Caco-2 (cell line): Measurements from ENCODE around the gene PRKAR1B. TPM values are rescaled to one million over a fixed set of nuclear protein-coding genes. Genes with fewer than 3 reads are reported as not detected.

Experiments
- BruUV-seq: library from RNA; stranded (reverse); fragments of 400-500 nt; replicated peaks from 2 replicates; lab custom pipeline; 2021; lab: Mats Ljungman, UMichigan
- CTCF ChIA-PET: fragments of 300-600 bp; sonication (Branson Sonifier 250); formaldehyde crosslinking; loops from one replicate; lab custom pipeline; 2022; ENCODE audit warnings: antibody characterized with exemption; lab: Charles Lee
- POLR2A ChIA-PET: fragments of 300-600 bp; sonication (Branson Sonifier 250); formaldehyde crosslinking; loops from one replicate; lab custom pipeline; 2022; ENCODE audit warnings: antibody characterized with exemption; lab: Charles Lee
- DNase-seq, 2 experiments: peaks; one replicate each; pipeline versions ENCODE4 v3.0.0 to v3.0.0-alpha.2; 2020 to 2022
- H3K27me3 ChIP-seq: replicated peaks from 2 replicates; pipeline ENCODE4 v1.6.0; 2011; ENCODE audit warnings: low read length; ENCODE audit not compliant: control insufficient read depth, insufficient read depth
- H3K36me3 ChIP-seq: 2 replicates; pipeline ENCODE4 v1.5.1; 2011; ENCODE audit warnings: low read length; ENCODE audit not compliant: control insufficient read depth, insufficient read depth
- H3K4me1 ChIP-seq: fragments of 250-450 bp; sonication (Bioruptor Pico); 2 replicates; pipeline ENCODE4 v1.5.1; 2020; ENCODE audit warnings: mild to moderate bottlenecking
- H3K4me3 ChIP-seq: 2 replicates; pipeline ENCODE4 v1.5.1; 2011; ENCODE audit warnings: low read depth, mild to moderate bottlenecking, control low read depth, low read length
- H3K9me3 ChIP-seq: fragments of 250-450 bp; sonication (Bioruptor Pico); 2 replicates; pipeline ENCODE4 v1.5.1; 2020; ENCODE audit warnings: mild to moderate bottlenecking, moderate library complexity
- H3K27ac Mint-ChIP-seq: one replicate; pipeline ENCODE4 v1.8.0; 2022; ENCODE audit warnings: mixed read lengths; ENCODE audit not compliant: unreplicated experiment
- H3K27me3 Mint-ChIP-seq: one replicate; pipeline ENCODE4 v1.8.0; 2022; ENCODE audit warnings: mixed read lengths; ENCODE audit not compliant: insufficient read depth, unreplicated experiment
- H3K36me3 Mint-ChIP-seq: one replicate; pipeline ENCODE4 v1.8.0; 2022; ENCODE audit warnings: mild to moderate bottlenecking, mixed read lengths; ENCODE audit not compliant: insufficient read depth, unreplicated experiment
- H3K4me1 Mint-ChIP-seq: one replicate; pipeline ENCODE4 v1.8.0; 2022; ENCODE audit warnings: low read depth, mixed read lengths; ENCODE audit not compliant: unreplicated experiment
- H3K4me3 Mint-ChIP-seq: one replicate; pipeline ENCODE4 v1.8.0; 2022; ENCODE audit warnings: mild to moderate bottlenecking, moderate library complexity, mixed read lengths; ENCODE audit not compliant: unreplicated experiment
- H3K9me3 Mint-ChIP-seq: one replicate; pipeline ENCODE4 v1.8.0; 2022; ENCODE audit warnings: mixed read lengths; ENCODE audit not compliant: unreplicated experiment
- intact Hi-C: fragments of 100-400 bp; cut with micrococcal nuclease; formaldehyde crosslinking; loops from one replicate; pipeline ENCODE4 v1.10.0; 2022; ENCODE audit not compliant: unreplicated experiment
- total RNA-seq: library from RNA; stranded (reverse); gene quantifications from 2 replicates; pipeline ENCODE4 v1.2.3, GENCODE V29; 2022
- TF ChIP-seq, protein P1 (sequence below), 2 experiments: fragments of 200-600 bp in 1 of 2; IDR thresholded peaks; 1 replicate in 1 of 2; 2 replicates in 1 of 2; pipeline versions ENCODE4 v1.5.1 to v1.8.0; 2011 to 2022; ENCODE audit warnings: antibody characterized with exemption in 1 of 2, control low read depth in 1 of 2, inconsistent platforms in 1 of 2, low read depth in 1 of 2, low read length in 1 of 2, mild to moderate bottlenecking in 1 of 2, moderate library complexity in 1 of 2; ENCODE audit not compliant: insufficient read depth in 1 of 2, severe bottlenecking in 1 of 2, unreplicated experiment in 1 of 2

Gene PRKAR1B
- total RNA-seq, 1 experiment from 2014 or later: 56.6 TPM

DNA sequence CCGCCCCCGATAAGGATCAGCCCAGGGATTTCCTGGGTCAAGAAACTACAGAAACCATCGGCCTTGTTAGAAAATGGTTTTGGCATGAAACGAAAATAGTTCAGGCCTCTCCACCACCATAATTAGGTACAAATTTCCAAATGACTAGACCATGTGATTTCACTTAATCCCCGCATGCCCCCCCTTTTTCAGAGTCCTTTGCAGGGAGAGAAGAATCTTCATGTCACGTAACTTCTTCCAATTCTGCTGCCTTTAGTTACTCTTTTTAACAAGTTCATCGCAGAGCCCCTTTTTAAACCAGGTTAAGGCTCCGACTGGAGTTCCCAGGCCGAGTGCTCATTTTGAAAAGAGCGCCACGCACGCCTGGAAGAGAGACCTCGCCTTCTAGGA is 210.9 kb downstream of the PRKAR1B start:
- Histone ChIP-seq H3K27me3 (no peaks in the 10 kb centered on the region; the same call in 1 of the 2 replicates), H3K4me3 (peak overlapping the region; percentile 98), H3K36me3 (no peaks in the 10 kb centered on the region; the same call in 1 of the 2 replicates), H3K4me1 (peaks cover 30% of the 10 kb centered on the region), H3K9me3 (no peaks in the 10 kb centered on the region)
- Mint-ChIP-seq H3K36me3 (peaks cover 43% of the 10 kb centered on the region), H3K27me3 (no peaks in the 10 kb centered on the region), H3K9me3 (no peaks in the 10 kb centered on the region), H3K4me1 (peaks cover 6% of the 10 kb centered on the region), H3K4me3 (peak overlapping the region; percentile 89), H3K27ac (peak overlapping the region; percentile 66)
- no peak for DNase-seq
- intact Hi-C loops: loop anchor here (2.0 to 5.0 kb wide), 3 partner anchors 13 to 144 kb away; no protein-coding TSS in a partner anchor
- POLR2A ChIA-PET: interaction anchor here (1.6 kb wide), 1 partner anchor 13 kb away, joined by 6 read pairs; no protein-coding TSS in a partner anchor
- CTCF ChIA-PET: no interaction called here
- no TSS peak for BruUV-seq
- TF ChIP-seq, protein P1, sequence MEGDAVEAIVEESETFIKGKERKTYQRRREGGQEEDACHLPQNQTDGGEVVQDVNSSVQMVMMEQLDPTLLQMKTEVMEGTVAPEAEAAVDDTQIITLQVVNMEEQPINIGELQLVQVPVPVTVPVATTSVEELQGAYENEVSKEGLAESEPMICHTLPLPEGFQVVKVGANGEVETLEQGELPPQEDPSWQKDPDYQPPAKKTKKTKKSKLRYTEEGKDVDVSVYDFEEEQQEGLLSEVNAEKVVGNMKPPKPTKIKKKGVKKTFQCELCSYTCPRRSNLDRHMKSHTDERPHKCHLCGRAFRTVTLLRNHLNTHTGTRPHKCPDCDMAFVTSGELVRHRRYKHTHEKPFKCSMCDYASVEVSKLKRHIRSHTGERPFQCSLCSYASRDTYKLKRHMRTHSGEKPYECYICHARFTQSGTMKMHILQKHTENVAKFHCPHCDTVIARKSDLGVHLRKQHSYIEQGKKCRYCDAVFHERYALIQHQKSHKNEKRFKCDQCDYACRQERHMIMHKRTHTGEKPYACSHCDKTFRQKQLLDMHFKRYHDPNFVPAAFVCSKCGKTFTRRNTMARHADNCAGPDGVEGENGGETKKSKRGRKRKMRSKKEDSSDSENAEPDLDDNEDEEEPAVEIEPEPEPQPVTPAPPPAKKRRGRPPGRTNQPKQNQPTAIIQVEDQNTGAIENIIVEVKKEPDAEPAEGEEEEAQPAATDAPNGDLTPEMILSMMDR (IDR thresholded peaks at IDR 0.05; ENCODE audit: insufficient read depth in 1 of 2, low read depth in 1 of 2, low read length in 1 of 2, severe bottlenecking in 1 of 2, unreplicated experiment in 1 of 2): no peak

DNA sequence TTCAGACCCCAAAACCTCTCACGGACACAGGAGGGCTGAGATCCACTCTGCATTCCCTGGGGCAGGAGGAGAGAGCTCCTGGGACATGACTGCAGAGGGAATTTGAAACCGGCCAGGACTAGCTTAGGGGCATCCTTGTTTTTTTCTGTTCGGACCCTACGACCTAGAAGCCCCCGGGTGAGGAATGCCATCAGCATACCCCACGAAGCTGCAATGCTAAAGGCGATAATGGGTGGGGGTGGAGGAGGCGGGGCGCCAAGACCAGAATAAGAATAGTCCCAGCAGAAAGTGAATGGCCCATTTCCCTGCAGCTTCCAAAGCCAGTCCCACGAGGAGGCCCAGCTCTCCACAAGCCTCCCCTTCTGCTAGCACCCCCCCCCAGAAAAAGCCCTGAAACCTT is 211.5 kb downstream of the PRKAR1B start:
- CTCF ChIA-PET: interaction anchor here (0.5 kb wide), 1 partner anchor 1726 kb away, joined by 3 read pairs; the partner anchor contains the start of genes MRM2 and NUDT1
- Mint-ChIP-seq H3K9me3 (no peaks in the 10 kb centered on the region), H3K36me3 (peaks cover 44% of the 10 kb centered on the region), H3K27ac (peak overlapping the region; percentile 66), H3K27me3 (no peaks in the 10 kb centered on the region), H3K4me1 (peaks cover 6% of the 10 kb centered on the region), H3K4me3 (no peak overlapping the region)
- TSS peak; percentile 16 for BruUV-seq
- Histone ChIP-seq H3K36me3 (no peaks in the 10 kb centered on the region; the same call in 1 of the 2 replicates), H3K9me3 (no peaks in the 10 kb centered on the region), H3K27me3 (no peaks in the 10 kb centered on the region; the same call in 1 of the 2 replicates), H3K4me1 (peaks cover 24% of the 10 kb centered on the region), H3K4me3 (no peak overlapping the region)
- DNase-seq: no peak
- POLR2A ChIA-PET: no interaction called here
- TF ChIP-seq, protein P1 (IDR thresholded peaks at IDR 0.05; ENCODE audit: insufficient read depth in 1 of 2, low read depth in 1 of 2, low read length in 1 of 2, severe bottlenecking in 1 of 2, unreplicated experiment in 1 of 2): no peak
- intact Hi-C loops: loop anchor here (2.0 to 5.0 kb wide), 3 partner anchors 13 to 143 kb away; no protein-coding TSS in a partner anchor

DNA sequence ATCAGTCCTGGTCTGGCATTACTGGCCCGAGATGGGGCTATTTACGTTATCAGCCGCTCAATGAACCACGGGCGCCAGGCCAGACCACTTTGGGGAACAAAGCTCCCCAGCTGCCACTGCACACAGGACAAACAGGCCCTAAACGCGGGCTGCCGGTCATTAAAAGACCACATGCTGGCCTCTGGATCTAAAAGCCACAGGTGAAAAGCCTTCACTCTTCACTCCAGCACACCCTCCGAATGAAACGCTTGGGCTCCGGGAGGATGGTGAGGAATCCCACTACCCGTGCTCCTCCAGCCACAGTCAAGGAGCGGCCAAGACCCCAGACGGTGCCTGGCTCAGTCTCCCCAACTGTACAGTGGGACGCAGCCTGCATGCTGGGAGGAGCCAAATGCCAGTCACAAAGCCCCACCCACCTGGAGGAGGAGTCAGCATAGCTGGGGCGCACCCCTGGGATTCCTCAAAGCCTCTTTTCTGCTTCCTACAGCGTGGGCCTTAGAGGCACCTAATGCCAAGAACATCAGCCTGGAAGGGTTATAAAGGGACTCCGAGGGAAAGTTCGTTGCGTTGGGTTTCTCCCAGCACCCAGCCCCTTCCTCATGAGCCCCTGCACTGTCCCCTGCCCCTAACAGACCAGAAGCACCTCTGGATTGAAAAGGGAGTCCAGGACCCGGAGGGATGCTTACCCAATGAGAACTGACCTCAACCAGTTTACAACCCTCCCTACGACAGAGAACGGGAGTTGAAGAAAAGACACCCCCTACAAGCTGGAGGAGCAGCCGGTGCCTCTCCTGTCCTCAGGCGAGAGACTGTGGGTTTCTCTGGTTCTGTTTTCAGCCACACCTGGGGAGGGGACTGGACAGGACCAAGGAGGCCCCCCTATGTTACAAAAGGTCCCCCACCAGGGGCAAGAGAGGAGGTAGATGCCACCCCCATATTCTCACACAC is 212.2 kb downstream of the PRKAR1B start:
- Histone ChIP-seq H3K4me3 (no peak overlapping the region), H3K9me3 (no peaks in the 10 kb centered on the region), H3K27me3 (no peaks in the 10 kb centered on the region), H3K36me3 (no peaks in the 10 kb centered on the region; the same call in 1 of the 2 replicates), H3K4me1 (peaks cover 18% of the 10 kb centered on the region; the same call in 1 of the 2 replicates)
- intact Hi-C loops: loop anchor here (5.0 kb wide), 2 partner anchors 78 to 143 kb away; no protein-coding TSS in a partner anchor
- Mint-ChIP-seq H3K27me3 (no peaks in the 10 kb centered on the region), H3K36me3 (peaks cover 47% of the 10 kb centered on the region), H3K4me1 (peaks cover 6% of the 10 kb centered on the region), H3K4me3 (no peak overlapping the region), H3K27ac (peak overlapping the region; percentile 66), H3K9me3 (no peaks in the 10 kb centered on the region)
- TF ChIP-seq, protein P1 (IDR thresholded peaks at IDR 0.05; ENCODE audit: insufficient read depth in 1 of 2, low read depth in 1 of 2, low read length in 1 of 2, severe bottlenecking in 1 of 2, unreplicated experiment in 1 of 2): no peak
- ChIA-PET POLR2A (interaction anchor here (0.6 kb wide), 1 partner anchor 461 kb away, joined by 5 read pairs; no protein-coding TSS in a partner anchor), CTCF (interaction anchor here (0.5 kb wide), 2 partner anchors 9 to 1727 kb away, joined by 3 to 4 read pairs; partner anchors contain the start of genes MRM2 and NUDT1)
- no TSS peak for BruUV-seq
- no peak for DNase-seq
